H9 (cell line): ENCODE results near the gene TBPL1. TPM values are rescaled to one million over a fixed set of nuclear protein-coding genes. Genes with fewer than 3 reads are reported as not detected.

Experiments used
- DNase-seq: peaks from one replicate; pipeline ENCODE4 v3.0.0-alpha.2; 2017
- H2AFZ ChIP-seq: one replicate; pipeline ENCODE4 v1.6.1; 2013; ENCODE audit warnings: mild to moderate bottlenecking, low read length, control low read depth, moderate library complexity
- H2AK5ac ChIP-seq: 2 replicates; pipeline ENCODE4 v1.6.1; 2013; ENCODE audit warnings: low read length, control low read depth, mixed read lengths; ENCODE audit not compliant: insufficient read length
- H2BK120ac ChIP-seq: one replicate; pipeline ENCODE4 v1.6.1; 2013; ENCODE audit warnings: low read depth, mild to moderate bottlenecking, low read length, control low read depth, inconsistent platforms; ENCODE audit not compliant: poor library complexity, severe bottlenecking
- H2BK12ac ChIP-seq: 2 replicates; pipeline ENCODE4 v1.6.1; 2013; ENCODE audit warnings: low read length, control low read depth, mixed read lengths, low read depth; ENCODE audit not compliant: insufficient read length
- H2BK15ac ChIP-seq: 2 replicates; pipeline ENCODE4 v1.6.1; 2013; ENCODE audit warnings: low read depth, low read length, control low read depth
- H2BK20ac ChIP-seq: one replicate; pipeline ENCODE4 v1.6.1; 2013; ENCODE audit warnings: low read depth, mild to moderate bottlenecking, low read length, control low read depth, inconsistent platforms; ENCODE audit not compliant: poor library complexity, severe bottlenecking
- H2BK5ac ChIP-seq: 2 replicates; pipeline ENCODE4 v1.6.1; 2013; ENCODE audit warnings: low read length, control low read depth, mixed read lengths; ENCODE audit not compliant: insufficient read length
- H3K14ac ChIP-seq: 2 replicates; pipeline ENCODE4 v1.6.1; 2013; ENCODE audit warnings: low read length, control low read depth; ENCODE audit not compliant: insufficient read depth
- H3K18ac ChIP-seq: 2 replicates; pipeline ENCODE4 v1.6.1; 2013; ENCODE audit warnings: low read depth, mild to moderate bottlenecking, mixed read lengths, low read length, control low read depth; ENCODE audit not compliant: insufficient read length
- H3K23ac ChIP-seq: 2 replicates; pipeline ENCODE4 v1.6.1; 2013; ENCODE audit warnings: low read length, control low read depth, mixed read lengths, low read depth; ENCODE audit not compliant: insufficient read length
- H3K23me2 ChIP-seq: 2 replicates; pipeline ENCODE4 v1.6.1; 2013; ENCODE audit warnings: low read depth, mild to moderate bottlenecking, mixed read lengths, low read length, control low read depth; ENCODE audit not compliant: insufficient read length, poor library complexity, severe bottlenecking
- H3K27ac ChIP-seq: 2 replicates; pipeline ENCODE4 v1.5.1; 2013; ENCODE audit warnings: low read length, control low read depth, mixed read lengths, low read depth; ENCODE audit not compliant: insufficient read length
- H3K27me3 ChIP-seq: 2 replicates; pipeline ENCODE4 v1.6.1; 2013; ENCODE audit warnings: low read length, control low read depth, inconsistent platforms; ENCODE audit not compliant: insufficient read depth
- H3K4ac ChIP-seq: 2 replicates; pipeline ENCODE4 v1.6.1; 2013; ENCODE audit warnings: low read depth, mild to moderate bottlenecking, control low read depth, inconsistent platforms, low read length, moderate library complexity
- H3K4me1 ChIP-seq: 2 replicates; pipeline ENCODE4 v1.6.1; 2013; ENCODE audit warnings: low read length, control low read depth, inconsistent platforms; ENCODE audit not compliant: insufficient read depth
- H3K4me2 ChIP-seq: 2 replicates; pipeline ENCODE4 v1.6.1; 2013; ENCODE audit warnings: low read length, control low read depth, mixed read lengths; ENCODE audit not compliant: insufficient read length, insufficient read depth
- H3K56ac ChIP-seq: 2 replicates; pipeline ENCODE4 v1.6.1; 2013; ENCODE audit warnings: low read depth, mild to moderate bottlenecking, mixed read lengths, low read length, control low read depth; ENCODE audit not compliant: insufficient read length
- H3K79me1 ChIP-seq: 2 replicates; pipeline ENCODE4 v1.6.1; 2013; ENCODE audit warnings: low read depth, mild to moderate bottlenecking, moderate library complexity, low read length, control low read depth, inconsistent platforms; ENCODE audit not compliant: insufficient read depth, poor library complexity, severe bottlenecking
- H3K79me2 ChIP-seq: 2 replicates; pipeline ENCODE4 v1.6.1; 2013; ENCODE audit warnings: low read length, control low read depth, inconsistent platforms; ENCODE audit not compliant: insufficient read depth
- H3K9ac ChIP-seq: 2 replicates; pipeline ENCODE4 v1.6.1; 2013; ENCODE audit warnings: low read length, control low read depth, mixed read lengths; ENCODE audit not compliant: insufficient read length; ENCODE audit errors: extremely low read depth
- H3K9me3 ChIP-seq: one replicate; pipeline ENCODE4 v1.6.1; 2013; ENCODE audit warnings: low read depth, low read length, inconsistent platforms; ENCODE audit not compliant: control insufficient read depth
- H3T11ph ChIP-seq: one replicate; pipeline ENCODE4 v1.6.1; 2013; ENCODE audit warnings: mild to moderate bottlenecking, low read length, control low read depth, inconsistent platforms
- H4K20me1 ChIP-seq: one replicate; pipeline ENCODE4 v1.6.1; 2013; ENCODE audit not compliant: control insufficient read depth, insufficient read length, insufficient read depth
- H4K5ac ChIP-seq: 2 replicates; pipeline ENCODE4 v1.6.1; 2013; ENCODE audit warnings: low read depth, mild to moderate bottlenecking, mixed read lengths, low read length, control low read depth; ENCODE audit not compliant: insufficient read length
- H4K8ac ChIP-seq: replicated peaks from 2 replicates; pipeline ENCODE4 v1.6.1; 2013; ENCODE audit warnings: low read length, control low read depth, mixed read lengths, low read depth; ENCODE audit not compliant: insufficient read length
- H4K91ac ChIP-seq: 2 replicates; pipeline ENCODE4 v1.6.1; 2013; ENCODE audit warnings: low read depth, mild to moderate bottlenecking, moderate library complexity, mixed read lengths, low read length, control low read depth; ENCODE audit not compliant: insufficient read length
- H3K27ac Mint-ChIP-seq, 3 experiments: 2 replicates in 2 of 3; 3 replicates in 1 of 3; pipeline ENCODE4 v1.8.0; 2020 to 2021; ENCODE audit warnings: mixed read lengths in 3 of 3, mild to moderate bottlenecking in 1 of 3, moderate library complexity in 1 of 3
- H3K27me3 Mint-ChIP-seq: 2 replicates; pipeline ENCODE4 v1.8.0; 2021; ENCODE audit warnings: low read depth, mild to moderate bottlenecking, moderate library complexity, mixed read lengths
- H3K36me3 Mint-ChIP-seq, 3 experiments: 2 replicates in 2 of 3; 3 replicates in 1 of 3; pipeline ENCODE4 v1.8.0; 2020 to 2021; ENCODE audit warnings: low read depth in 3 of 3, mixed read lengths in 3 of 3; ENCODE audit not compliant: insufficient read depth in 1 of 3
- H3K4me1 Mint-ChIP-seq, 2 experiments: 2 replicates each; pipeline ENCODE4 v1.8.0; 2020; ENCODE audit warnings: mixed read lengths in 2 of 2
- H3K4me3 Mint-ChIP-seq, 2 experiments: 2 replicates in 1 of 2; 3 replicates in 1 of 2; pipeline ENCODE4 v1.8.0; 2020 to 2021; ENCODE audit warnings: mild to moderate bottlenecking in 2 of 2, mixed read lengths in 2 of 2, moderate library complexity in 1 of 2
- H3K9me3 Mint-ChIP-seq, 2 experiments: 2 replicates in 1 of 2; 3 replicates in 1 of 2; pipeline ENCODE4 v1.8.0; 2020; ENCODE audit warnings: mild to moderate bottlenecking in 2 of 2, mixed read lengths in 2 of 2, moderate library complexity in 1 of 2
- WGBS: extraction: QIAGEN DNeasy Blood & Tissue Kit; methylation state at CpG from one replicate; pipeline ENCODE4 v1.1.7; 2013; ENCODE audit warnings: missing lambda C conversion rate, low lambda C conversion rate, mixed read lengths; ENCODE audit not compliant: insufficient read length; ENCODE audit errors: extremely low coverage; 5-methylcytosine and 5-hydroxymethylcytosine counted together
- total RNA-seq: library from RNA; stranded (reverse); gene quantifications from 2 replicates; pipeline ENCODE4 v1.2.1, GENCODE V29; 2021
- TF ChIP-seq, protein P1 (sequence below): fragments of 200-600 bp; sonication (generic); conservative IDR thresholded peaks from 3 replicates; pipeline ENCODE4 v1.8.0; 2021; ENCODE audit warnings: antibody characterized with exemption, mild to moderate bottlenecking

Gene TBPL1
- total RNA-seq, 1 experiment from 2014 or later: 49.7 TPM

DNA sequence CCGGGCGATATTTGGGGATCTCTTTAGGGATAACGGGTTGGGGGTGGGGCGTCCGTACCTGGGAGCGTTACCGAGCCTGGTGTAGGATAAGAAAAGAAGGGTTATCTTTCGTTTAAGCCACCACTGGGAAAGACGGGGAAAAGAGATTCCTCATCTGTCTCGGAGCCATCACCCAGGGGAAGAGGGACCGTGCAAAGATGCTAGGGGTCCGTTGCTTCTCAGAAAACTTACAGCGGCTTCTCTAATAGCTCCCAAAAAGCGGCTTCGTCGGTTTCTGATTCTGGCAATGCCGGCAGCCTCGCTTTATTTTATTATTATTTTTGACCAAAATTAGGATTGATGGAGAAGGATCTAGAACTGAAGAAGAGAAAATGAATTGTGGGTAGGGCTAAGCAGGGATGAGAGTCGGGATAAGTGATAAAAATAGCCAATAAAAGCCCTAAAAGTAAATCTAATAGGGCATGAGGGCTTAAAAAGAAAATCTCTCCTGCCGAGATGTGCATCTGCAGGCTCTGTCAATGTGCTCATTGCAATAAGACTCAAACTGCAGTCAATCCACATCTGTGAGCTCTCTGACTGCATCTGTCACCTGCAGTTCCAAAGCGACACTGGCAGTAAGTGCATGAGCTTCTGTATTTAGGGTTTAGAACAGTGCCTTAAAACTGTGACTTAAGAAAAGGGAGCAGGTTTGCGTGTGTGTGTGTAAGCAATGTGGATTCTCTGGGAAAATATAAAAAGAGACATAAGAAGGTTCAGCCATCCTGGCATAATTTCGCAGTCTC, 801 bp downstream of the TBPL1 start:
- Histone ChIP-seq H3K18ac (no peak overlapping the region), H3K56ac (no peak overlapping the region), H3K79me2 (peaks cover 18% of the 10 kb centered on the region; the same call in 1 of the 2 replicates), H3K4me1 (peaks cover 3% of the 10 kb centered on the region; the same call in 1 of the 2 replicates), H4K8ac (no peak overlapping the region), H3T11ph (no peak overlapping the region), H4K20me1 (no peaks in the 10 kb centered on the region), H4K5ac (no peak overlapping the region), H4K91ac (no peak overlapping the region), H3K27ac (no peak overlapping the region), H3K14ac (no peak overlapping the region), H2BK20ac (no peak overlapping the region), H3K9me3 (no peaks in the 10 kb centered on the region), H2AFZ (no peak overlapping the region), H3K79me1 (no peaks in the 10 kb centered on the region), H3K4me2 (peak overlapping the region; percentile 69), H3K27me3 (no peaks in the 10 kb centered on the region), H2BK15ac (no peak overlapping the region), H2AK5ac (no peak overlapping the region), H2BK120ac (no peak overlapping the region), H3K23me2 (peaks cover 12% of the 10 kb centered on the region), H2BK5ac (no peak overlapping the region), H2BK12ac (no peak overlapping the region), H3K9ac (peak overlapping the region; percentile 73), H3K23ac (no peak overlapping the region), H3K4ac (no peak overlapping the region)
- Mint-ChIP-seq H3K4me3 (peak overlapping the region; percentile 90 to 91), H3K27me3 (peaks cover 18% of the 10 kb centered on the region), H3K4me1 (peaks cover 23 to 33% of the 10 kb centered on the region in 2 experiments), H3K9me3 (no peaks in the 10 kb centered on the region), H3K36me3 (no peaks in the 10 kb centered on the region), H3K27ac (peak overlapping the region in 2 of 3 experiments; percentile 92 to 96; a peak in 4 of 7 replicates)
- no peak for DNase-seq
- WGBS: no CpG with 5 or more reads among the region's 23 CpGs
- TF ChIP-seq, protein P1, sequence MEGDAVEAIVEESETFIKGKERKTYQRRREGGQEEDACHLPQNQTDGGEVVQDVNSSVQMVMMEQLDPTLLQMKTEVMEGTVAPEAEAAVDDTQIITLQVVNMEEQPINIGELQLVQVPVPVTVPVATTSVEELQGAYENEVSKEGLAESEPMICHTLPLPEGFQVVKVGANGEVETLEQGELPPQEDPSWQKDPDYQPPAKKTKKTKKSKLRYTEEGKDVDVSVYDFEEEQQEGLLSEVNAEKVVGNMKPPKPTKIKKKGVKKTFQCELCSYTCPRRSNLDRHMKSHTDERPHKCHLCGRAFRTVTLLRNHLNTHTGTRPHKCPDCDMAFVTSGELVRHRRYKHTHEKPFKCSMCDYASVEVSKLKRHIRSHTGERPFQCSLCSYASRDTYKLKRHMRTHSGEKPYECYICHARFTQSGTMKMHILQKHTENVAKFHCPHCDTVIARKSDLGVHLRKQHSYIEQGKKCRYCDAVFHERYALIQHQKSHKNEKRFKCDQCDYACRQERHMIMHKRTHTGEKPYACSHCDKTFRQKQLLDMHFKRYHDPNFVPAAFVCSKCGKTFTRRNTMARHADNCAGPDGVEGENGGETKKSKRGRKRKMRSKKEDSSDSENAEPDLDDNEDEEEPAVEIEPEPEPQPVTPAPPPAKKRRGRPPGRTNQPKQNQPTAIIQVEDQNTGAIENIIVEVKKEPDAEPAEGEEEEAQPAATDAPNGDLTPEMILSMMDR: no peak
